GM21737 (cell line): ENCODE measurements around the gene APOL2.

Experiments
- ATAC-seq: cut with Tn5 transposase; IDR thresholded peaks from one replicate; pipeline ENCODE4 v1.9.1; 2021; ENCODE audit warnings: mild to moderate bottlenecking, moderate library complexity; ENCODE audit not compliant: unreplicated experiment

The APOL2 gene

DNA sequence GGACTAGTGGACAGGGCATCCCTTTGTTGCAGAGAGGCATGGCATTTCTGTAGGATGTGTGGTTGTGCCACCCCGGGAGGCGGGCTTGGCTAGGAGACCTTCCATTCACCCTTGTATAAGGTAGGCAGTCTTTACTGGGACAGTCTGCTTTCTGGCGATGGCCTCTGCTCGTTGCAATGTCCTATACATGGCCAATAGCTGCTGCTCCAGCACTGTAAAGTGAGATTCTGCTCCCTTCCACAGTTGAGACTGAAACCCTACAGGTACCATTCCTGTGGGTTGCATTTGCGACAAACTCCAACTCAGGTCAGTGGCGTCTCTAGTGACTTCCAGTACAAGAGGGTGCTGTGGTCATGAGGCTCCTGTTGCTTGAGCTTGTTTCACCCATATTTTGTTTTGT, 58.4 kb downstream of the APOL2 start:
- no peak for ATAC-seq

DNA sequence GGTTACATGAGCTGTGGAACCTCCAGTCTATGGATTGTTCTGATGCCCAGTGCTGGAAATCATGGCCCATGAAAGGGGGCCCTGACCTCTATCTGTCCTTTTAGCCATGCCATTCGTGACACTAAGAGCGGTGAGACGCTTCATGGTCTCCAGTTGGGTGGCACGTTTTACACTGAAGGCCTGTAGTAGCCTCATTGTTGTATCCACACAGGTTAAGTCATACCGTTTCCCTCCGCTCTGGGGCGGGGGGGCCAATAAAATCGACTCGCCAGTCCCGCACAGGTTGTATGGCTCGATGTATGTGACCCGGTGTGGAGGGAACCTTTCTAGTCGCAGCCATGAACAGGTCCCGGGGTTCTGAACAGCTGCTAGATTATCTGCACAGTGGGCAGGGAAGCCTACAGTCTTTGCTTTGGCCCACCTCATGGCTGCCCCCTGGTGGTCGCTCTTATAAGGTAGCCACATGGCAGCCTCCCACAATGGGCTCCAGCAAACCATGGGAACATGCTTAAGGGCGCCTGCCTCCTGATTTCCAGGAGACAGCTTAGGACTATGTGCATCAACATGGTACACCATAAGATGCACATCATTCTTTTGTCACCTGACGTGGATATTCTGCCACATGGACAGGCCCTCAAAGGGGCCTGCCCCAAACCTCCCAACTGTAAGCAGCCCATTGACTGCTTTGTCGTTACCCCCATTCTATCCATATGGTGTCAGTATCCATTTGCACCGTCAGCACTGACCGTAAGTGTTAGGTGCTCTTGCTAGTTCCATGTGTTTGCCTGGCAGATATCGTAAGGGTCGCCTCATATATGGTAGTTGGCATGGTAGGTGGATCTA, 59.1 kb downstream of the APOL2 start:
- no peak for ATAC-seq

DNA sequence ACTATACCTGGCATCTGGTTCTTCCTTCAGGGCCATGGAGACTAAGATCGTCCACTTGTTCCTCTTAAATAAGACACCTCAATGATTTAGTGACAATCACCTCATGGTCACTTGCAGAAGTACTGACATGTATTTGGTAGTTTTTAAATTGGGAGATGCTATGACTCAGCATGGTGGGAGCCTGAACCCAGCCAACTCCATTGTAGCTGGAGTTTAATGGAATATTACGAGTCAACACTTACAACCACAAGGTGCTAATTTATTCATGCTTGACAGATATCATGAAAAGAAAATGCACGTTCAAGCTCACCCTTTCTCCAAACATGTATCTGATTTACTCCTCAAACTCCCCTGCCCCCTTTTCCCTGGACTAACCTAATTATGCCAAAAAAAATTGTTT, 62.2 kb downstream of the APOL2 start:
- ATAC-seq = no peak
